A549 (cell line): ENCODE data around the gene THBS1.

Experiments used
- EP300 ChIP-seq, 2 experiments: fragments of >200 bp; sonication (Bioruptor Twin); formaldehyde crosslinking; IDR thresholded peaks; 2 replicates in 1 of 2; 3 replicates in 1 of 2; pipeline ENCODE4 v1.6.1; 2016 to 2017
- FOXS1 ChIP-seq: fragments of 250-450 bp; sonication (Bioruptor Pico); IDR thresholded peaks from 2 replicates; pipeline ENCODE4 v1.5.0; 2020; ENCODE audit warnings: mild to moderate bottlenecking, moderate library complexity
- MAZ ChIP-seq: fragments of 150-350 bp; IDR thresholded peaks from 2 replicates; pipeline ENCODE4 v1.6.1; 2014; ENCODE audit warnings: antibody characterized with exemption, low read depth, low read length, borderline replicate concordance
- POLR2A ChIP-seq: IDR thresholded peaks from 2 replicates; pipeline ENCODE4 v1.6.1; 2012; ENCODE audit warnings: mild to moderate bottlenecking, low read length
- RCOR1 ChIP-seq: fragments of 150-350 bp; IDR thresholded peaks from 2 replicates; pipeline ENCODE4 v1.6.1; 2014; ENCODE audit warnings: antibody characterized with exemption, low read length, low read depth
- TF ChIP-seq, protein P1 (sequence below): IDR thresholded peaks from 2 replicates; pipeline ENCODE4 v1.6.1; 2012
- TF ChIP-seq, protein P2 (sequence below): fragments of >200 bp; sonication (Bioruptor Twin); formaldehyde crosslinking; IDR thresholded peaks from 3 replicates; pipeline ENCODE4 v1.5.1; 2016
- TF ChIP-seq, protein P3 (sequence below): IDR thresholded peaks from 2 replicates; pipeline ENCODE4 v1.6.1; 2012

DNA sequence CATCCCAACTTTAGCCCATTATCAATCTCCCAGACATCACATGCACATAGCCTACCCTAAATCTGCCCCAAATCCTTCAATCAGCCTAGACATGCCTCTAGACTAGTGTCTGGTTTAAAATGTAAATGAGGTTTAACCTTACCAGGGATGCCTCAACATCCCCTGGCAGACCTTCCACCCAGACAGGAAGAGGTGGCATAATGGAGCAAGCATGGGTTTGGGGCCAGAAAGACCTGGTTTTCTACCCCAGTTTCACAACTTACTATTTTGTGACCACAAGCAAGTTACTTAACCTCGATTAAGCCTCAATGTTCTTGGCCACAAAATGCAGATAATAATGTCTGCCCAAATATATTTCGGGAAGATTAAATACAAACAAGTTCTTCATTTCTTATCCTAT is 28.3 kb upstream of the THBS1 start:
- TF ChIP-seq, protein P1, sequence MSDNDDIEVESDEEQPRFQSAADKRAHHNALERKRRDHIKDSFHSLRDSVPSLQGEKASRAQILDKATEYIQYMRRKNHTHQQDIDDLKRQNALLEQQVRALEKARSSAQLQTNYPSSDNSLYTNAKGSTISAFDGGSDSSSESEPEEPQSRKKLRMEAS, result no peak
- TF ChIP-seq, protein P2, sequence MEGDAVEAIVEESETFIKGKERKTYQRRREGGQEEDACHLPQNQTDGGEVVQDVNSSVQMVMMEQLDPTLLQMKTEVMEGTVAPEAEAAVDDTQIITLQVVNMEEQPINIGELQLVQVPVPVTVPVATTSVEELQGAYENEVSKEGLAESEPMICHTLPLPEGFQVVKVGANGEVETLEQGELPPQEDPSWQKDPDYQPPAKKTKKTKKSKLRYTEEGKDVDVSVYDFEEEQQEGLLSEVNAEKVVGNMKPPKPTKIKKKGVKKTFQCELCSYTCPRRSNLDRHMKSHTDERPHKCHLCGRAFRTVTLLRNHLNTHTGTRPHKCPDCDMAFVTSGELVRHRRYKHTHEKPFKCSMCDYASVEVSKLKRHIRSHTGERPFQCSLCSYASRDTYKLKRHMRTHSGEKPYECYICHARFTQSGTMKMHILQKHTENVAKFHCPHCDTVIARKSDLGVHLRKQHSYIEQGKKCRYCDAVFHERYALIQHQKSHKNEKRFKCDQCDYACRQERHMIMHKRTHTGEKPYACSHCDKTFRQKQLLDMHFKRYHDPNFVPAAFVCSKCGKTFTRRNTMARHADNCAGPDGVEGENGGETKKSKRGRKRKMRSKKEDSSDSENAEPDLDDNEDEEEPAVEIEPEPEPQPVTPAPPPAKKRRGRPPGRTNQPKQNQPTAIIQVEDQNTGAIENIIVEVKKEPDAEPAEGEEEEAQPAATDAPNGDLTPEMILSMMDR, result no peak
- TF ChIP-seq POLR2A, result no peak
- TF ChIP-seq EP300 (IDR thresholded peaks at IDR 0.05), result no peak
- TF ChIP-seq, protein P3, sequence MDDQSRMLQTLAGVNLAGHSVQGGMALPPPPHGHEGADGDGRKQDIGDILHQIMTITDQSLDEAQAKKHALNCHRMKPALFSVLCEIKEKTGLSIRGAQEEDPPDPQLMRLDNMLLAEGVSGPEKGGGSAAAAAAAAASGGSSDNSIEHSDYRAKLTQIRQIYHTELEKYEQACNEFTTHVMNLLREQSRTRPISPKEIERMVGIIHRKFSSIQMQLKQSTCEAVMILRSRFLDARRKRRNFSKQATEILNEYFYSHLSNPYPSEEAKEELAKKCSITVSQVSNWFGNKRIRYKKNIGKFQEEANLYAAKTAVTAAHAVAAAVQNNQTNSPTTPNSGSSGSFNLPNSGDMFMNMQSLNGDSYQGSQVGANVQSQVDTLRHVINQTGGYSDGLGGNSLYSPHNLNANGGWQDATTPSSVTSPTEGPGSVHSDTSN, result no peak
- no peak for TF ChIP-seq RCOR1
- TF ChIP-seq MAZ, result no peak
- no peak for TF ChIP-seq FOXS1
